GM21737 (cell line): Measurements from ENCODE around the gene HTR3A.
"Not testable (repeated sequence)": the region's sequence is repeated elsewhere in the genome, so short reads cannot be mapped to it uniquely, and the experiment has no call there.

Experiments
- ATAC-seq: cut with Tn5 transposase; IDR thresholded peaks from one replicate; pipeline ENCODE4 v1.9.1; 2021; ENCODE audit warnings: mild to moderate bottlenecking, moderate library complexity; ENCODE audit not compliant: unreplicated experiment

The HTR3A gene

DNA sequence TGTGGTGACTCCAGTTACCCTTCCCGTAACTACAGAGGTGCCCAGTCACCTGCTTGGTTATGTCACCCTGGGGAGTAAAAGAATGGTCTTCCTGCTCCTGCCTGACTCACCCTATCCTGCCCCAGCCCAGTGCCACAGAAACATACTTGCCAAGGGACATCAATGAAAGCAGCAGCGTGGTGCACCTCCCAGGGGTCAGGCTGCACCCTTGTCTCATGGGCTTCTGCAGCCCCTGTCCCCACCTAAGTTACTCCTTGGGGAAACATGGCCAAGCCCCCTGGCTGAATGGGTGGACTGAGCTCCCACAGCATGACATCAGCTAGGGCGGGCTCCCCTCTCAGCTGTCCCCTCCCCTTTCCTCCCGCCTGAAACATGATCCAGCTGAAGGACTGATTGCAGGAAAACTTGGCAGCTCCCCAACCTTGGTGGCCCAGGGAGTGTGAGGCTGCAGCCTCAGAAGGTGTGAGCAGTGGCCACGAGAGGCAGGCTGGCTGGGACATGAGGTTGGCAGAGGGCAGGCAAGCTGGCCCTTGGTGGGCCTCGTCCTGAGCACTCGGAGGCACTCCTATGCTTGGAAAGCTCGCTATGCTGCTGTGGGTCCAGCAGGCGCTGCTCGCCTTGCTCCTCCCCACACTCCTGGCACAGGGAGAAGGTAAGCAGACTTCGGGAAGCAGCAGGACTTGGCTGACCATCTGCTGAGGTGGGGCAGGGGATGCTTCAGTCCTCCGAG is at the start of gene HTR3A:
TSS of gene HTR3A (plus strand) at position 368 of the 730 bp plus-strand sequence. CDS start at position 586, 218 bp downstream.
- no peak for ATAC-seq

GRCh38 chr11:113926273-113927197 is 48.4 kb upstream of the HTR3A start:
- ATAC-seq = no peak

- ATAC-seq = no peak
Measured at GRCh38 chr11:113928311-113928710, 46.6 kb upstream of the HTR3A start.

- no peak for ATAC-seq
Measured at GRCh38 chr11:113932788-113933187, 42.1 kb upstream of the HTR3A start.

DNA sequence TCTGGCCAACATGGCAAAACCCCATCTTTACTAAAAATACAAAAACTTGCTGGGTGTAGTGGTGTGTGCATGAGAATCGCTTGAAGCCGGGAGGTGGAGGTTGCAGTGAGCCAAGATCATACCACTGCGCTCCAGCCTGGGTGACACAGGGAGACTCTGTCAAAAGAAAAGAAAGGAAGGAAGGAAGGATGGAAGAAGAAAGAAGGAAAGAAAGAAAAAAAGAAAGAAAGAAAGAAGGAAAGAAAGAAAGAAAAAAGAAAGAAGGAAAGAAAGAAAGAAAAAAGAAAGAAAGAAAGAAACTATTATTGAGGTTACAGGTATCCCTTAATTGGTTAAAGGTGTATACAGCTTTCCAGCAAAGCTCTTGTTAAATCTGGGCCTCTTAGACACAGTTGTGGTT is 40.7 kb upstream of the HTR3A start:
- not testable (repeated sequence) for ATAC-seq

- ATAC-seq = no peak
Measured at GRCh38 chr11:113934761-113935160, 40.1 kb upstream of the HTR3A start.

- ATAC-seq = no peak
Measured at GRCh38 chr11:113935858-113936257, 39.0 kb upstream of the HTR3A start.

DNA sequence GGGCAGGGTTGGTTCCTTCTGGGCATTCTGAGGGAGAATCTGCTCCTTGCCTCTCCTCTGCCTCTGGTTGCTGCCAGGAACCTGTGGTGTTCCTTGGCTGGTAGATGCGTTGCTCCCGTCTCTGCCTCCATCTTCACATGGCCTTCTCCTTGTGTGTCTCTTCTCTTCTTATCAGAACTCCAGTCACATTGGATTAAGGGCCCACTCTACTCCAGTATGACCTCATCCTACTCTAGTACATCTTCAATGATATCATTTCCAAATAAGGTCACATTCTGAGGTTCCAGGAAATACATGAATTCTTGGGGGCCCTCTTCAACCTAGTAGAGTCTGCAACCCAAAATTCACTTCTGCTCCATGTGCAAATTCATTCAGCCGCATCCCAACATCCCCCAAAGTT is 37.0 kb upstream of the HTR3A start:
- no peak for ATAC-seq

- no peak for ATAC-seq
Measured at GRCh38 chr11:113942256-113942655, 32.7 kb upstream of the HTR3A start.

DNA sequence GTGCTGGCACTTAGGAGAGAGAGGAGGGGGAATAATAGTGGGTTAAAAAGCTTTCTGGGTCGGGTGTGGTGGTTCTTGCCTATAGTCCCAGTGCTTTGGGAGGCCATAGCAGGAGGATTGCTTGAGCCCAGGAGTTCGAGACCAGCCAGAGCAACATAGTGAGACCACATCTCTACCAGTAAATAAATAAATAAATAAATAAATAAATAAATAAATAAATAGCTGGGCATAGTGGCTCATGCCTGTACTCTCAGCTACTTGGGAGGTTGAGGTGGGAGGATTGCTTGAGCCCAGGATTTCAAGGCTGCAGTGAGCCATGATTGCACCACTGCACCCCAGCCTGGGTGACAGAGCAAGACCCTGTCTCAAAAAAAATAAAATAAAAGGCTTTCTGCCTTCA is 28.7 kb upstream of the HTR3A start:
- ATAC-seq = not testable (repeated sequence)

DNA sequence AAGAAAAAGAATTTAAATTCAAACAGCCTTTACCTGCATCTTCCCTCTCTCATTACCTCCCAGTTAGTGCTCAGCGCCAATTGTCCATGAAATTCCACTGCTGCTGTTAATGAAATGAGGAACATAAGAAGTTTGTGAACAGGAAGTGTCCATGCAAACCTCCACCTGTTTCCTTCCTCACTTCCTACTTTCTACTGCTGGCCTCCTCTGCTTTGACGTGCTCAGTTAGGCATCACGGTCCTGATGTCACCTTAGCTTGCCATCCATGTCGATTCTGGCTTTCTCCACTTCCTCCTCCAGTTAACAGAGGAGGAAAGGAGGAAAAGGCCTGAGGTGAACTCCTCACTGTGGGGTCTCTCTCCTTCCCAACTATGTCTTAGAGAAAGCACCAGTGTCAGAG is 26.9 kb upstream of the HTR3A start:
- no peak for ATAC-seq

DNA sequence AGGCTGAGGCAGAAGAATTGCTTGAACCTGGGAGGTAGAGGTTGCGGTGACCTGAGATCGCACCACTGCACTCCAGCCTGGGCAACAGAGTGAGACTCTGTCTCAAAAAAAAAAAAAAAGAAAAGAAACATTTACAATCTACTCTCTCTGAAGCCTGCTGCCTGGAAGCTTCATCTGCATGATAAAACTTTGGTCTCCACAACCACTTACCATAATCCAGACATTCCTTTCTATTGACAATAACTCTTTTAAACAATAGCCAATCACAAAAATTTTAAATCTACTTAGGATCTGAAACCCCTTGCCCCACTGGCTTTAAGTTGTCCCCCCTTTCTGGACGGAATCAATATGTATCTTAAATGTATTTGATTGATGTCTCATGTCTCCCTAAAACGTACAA is 25.0 kb upstream of the HTR3A start:
- no peak for ATAC-seq

DNA sequence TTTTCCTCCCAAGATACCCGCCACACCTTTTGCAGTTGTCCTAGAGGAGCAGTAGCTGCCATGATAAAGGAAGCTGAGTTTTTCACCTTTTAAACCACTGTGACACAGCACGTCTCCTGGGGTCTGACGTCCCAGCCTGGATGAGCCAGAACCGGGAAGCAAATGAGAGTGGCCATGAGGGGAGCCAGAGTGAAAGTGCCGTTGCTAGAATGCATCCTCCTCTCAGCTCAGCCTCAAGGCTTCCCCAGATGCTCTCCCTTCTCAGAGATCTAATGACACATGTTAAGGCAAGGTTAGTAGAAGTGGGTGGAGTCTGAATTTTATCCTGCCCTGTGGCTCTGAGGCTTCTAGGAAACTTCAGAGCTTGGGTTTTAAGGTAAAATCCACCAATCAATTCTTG is 23.4 kb upstream of the HTR3A start:
- ATAC-seq = no peak

DNA sequence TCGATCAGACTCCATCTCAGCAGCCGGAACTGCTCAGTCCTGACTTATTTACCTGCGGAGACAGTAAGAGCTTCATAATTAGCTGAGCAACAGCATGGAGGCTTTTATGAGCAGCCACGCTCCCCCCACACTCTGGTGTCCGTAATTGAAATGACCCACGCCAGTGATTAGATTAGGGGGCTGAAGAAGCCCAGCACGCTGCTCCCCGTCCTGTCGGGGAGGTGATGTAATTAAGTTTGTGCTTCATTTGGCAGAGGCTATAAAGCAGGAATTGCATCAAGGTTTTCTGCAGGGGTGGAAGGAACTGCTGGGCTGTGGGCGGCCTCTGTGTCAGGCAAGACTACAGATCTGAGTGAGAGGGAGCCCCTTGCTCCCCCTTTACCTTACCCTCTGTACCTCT is 22.8 kb upstream of the HTR3A start:
- no peak for ATAC-seq

- ATAC-seq = no peak
Measured at GRCh38 chr11:113952588-113952987, 22.3 kb upstream of the HTR3A start.

- ATAC-seq = no peak
Measured at GRCh38 chr11:113954235-113954634, 20.7 kb upstream of the HTR3A start.

DNA sequence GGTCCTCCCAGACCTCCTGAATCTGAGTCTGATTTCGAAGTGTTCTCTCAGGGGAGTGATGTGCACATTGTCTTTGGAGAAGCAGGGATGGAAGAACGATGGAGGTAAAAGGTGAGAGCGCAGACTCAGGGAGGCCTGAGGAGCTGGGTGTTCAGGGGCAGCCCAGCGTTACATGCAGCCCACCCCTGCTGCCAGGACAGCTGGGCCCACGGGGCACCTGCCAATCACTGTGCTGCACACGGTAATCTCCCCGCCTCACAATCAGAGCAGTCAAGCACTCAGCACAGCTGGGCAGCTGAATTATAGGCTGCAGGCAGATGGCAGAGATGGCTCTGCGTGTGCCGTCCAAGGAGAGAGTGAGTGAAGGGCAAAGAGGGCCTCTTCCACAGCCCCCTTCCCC is 17.9 kb upstream of the HTR3A start:
- ATAC-seq = no peak

- no peak for ATAC-seq
Measured at GRCh38 chr11:113960702-113961330, 14.1 kb upstream of the HTR3A start.

- no peak for ATAC-seq
Measured at GRCh38 chr11:113967361-113967760, 7.5 kb upstream of the HTR3A start.

- ATAC-seq = no peak
Measured at GRCh38 chr11:113971506-113972195, 3.3 kb upstream of the HTR3A start.

GRCh38 chr11:113977071-113977490 is 2.2 kb downstream of the HTR3A start:
- no peak for ATAC-seq
